ENCODE measurements around the gene NHS. TPM values are rescaled to one million over a fixed set of nuclear protein-coding genes. Genes with fewer than 3 reads are reported as not detected.

Gene NHS
- total and polyA plus RNA-seq, 2 of the 4 experiments (the other 2 are of a cell fraction), result 0.36 to 0.90 TPM

GRCh38 chrX:17638731-17639130 lies 263.7 kb downstream of the NHS start:
- no peak overlapping the region for H2AK5ac ChIP-seq (ENCODE audit: low read depth, low read length)
- no TSS peak for BruUV-seq (replicated peaks)
- no peak overlapping the region for H3K4me3 ChIP-seq (ENCODE audit: insufficient read depth, low read depth, low read length)
- no peak overlapping the region for H2AFZ ChIP-seq (replicated peaks; ENCODE audit: low read length, poor library complexity)
- H2BK15ac ChIP-seq (ENCODE audit: low read depth, low read length), result no peak overlapping the region
- no peak overlapping the region for H3K56ac ChIP-seq (ENCODE audit: extremely low read depth, insufficient read depth, low read length)
- POLR2A ChIA-PET (ENCODE audit: unreplicated experiment), result no interaction called here
- H3K23ac ChIP-seq (ENCODE audit: low read depth, low read length), result no peak overlapping the region
- DNase-seq, result no peak
- no peak overlapping the region for H4K8ac ChIP-seq (ENCODE audit: low read depth in 2 of 2, low read length in 2 of 2)
- H4K5ac ChIP-seq (ENCODE audit: low read depth, low read length), result no peak overlapping the region
- dilution Hi-C loops (cut with HindIII; ENCODE audit: low sequenced_read_pairs, unreplicated experiment), result no loop called here
- CTCF ChIA-PET, result no interaction called here
- ATAC-seq (ENCODE audit: low read depth), result no peak
- H4K91ac ChIP-seq (ENCODE audit: insufficient read depth, low read depth, low read length), result no peak overlapping the region
- H3K18ac ChIP-seq (ENCODE audit: low read depth, low read length), result no peak overlapping the region
- no peaks in the 10 kb centered on the region for H3K36me3 ChIP-seq (ENCODE audit: control insufficient read depth, insufficient read depth, low read length)
- no peak overlapping the region for H3K9ac ChIP-seq (ENCODE audit: low read depth, low read length)
- TF ChIP-seq CEBPB (IDR thresholded peaks at IDR 0.05; ENCODE audit: low read depth, low read length) (no peak), RFX5 (IDR thresholded peaks at IDR 0.05; ENCODE audit: low read depth, low read length) (no peak), CHD1 (IDR thresholded peaks at IDR 0.05; ENCODE audit: low read depth, low read length) (no peak), RCOR1 (IDR thresholded peaks at IDR 0.05; ENCODE audit: insufficient replicate concordance, low read length) (no peak), BHLHE40 (IDR thresholded peaks at IDR 0.05; ENCODE audit: low read depth, low read length) (no peak), MXI1 (IDR thresholded peaks at IDR 0.05; ENCODE audit: borderline replicate concordance, low read depth, low read length) (no peak), ELK1 (IDR thresholded peaks at IDR 0.05; ENCODE audit: borderline replicate concordance, low read depth, low read length) (no peak), NFE2L2 (IDR thresholded peaks at IDR 0.05; ENCODE audit: low read depth, low read length) (no peak), RAD21 (IDR thresholded peaks at IDR 0.05; ENCODE audit: low read length) (no peak), SMC3 (IDR thresholded peaks at IDR 0.05; ENCODE audit: low read depth, low read length) (no peak), USF2 (IDR thresholded peaks at IDR 0.05; ENCODE audit: low read depth, low read length) (no peak), FOS (IDR thresholded peaks at IDR 0.05; ENCODE audit: low read depth, low read length) (no peak), MAZ (IDR thresholded peaks at IDR 0.05; ENCODE audit: borderline replicate concordance, low read depth, low read length) (no peak), POLR2A (IDR thresholded peaks at IDR 0.05; ENCODE audit: low read depth, low read length) (no peak), CTCF (conservative IDR thresholded peaks at IDR 0.05; ENCODE audit: low read depth, low read length) (no peak), MAFK (IDR thresholded peaks at IDR 0.05; ENCODE audit: low read depth, low read length) (no peak)
- H2BK20ac ChIP-seq (ENCODE audit: low read depth, low read length), result no peak overlapping the region
- no peak overlapping the region for H2AK9ac ChIP-seq (replicated peaks; ENCODE audit: low read depth, low read length, poor library complexity)
- H2BK5ac ChIP-seq (ENCODE audit: low read depth, low read length, poor library complexity, severe bottlenecking), result no peak overlapping the region
- H3K4ac ChIP-seq (ENCODE audit: low read depth, low read length), result no peak overlapping the region
- H3K4me2 ChIP-seq (ENCODE audit: low read depth, low read length), result no peak overlapping the region
- no peak overlapping the region for H3K14ac ChIP-seq (replicated peaks; ENCODE audit: low read depth, low read length)
- H4K20me1 ChIP-seq (ENCODE audit: insufficient read depth, low read length), result no peaks in the 10 kb centered on the region
- no peaks in the 10 kb centered on the region for H3K9me1 ChIP-seq (ENCODE audit: insufficient read depth, low read length)
- in situ Hi-C loops (cut with MboI; ENCODE audit: low sequenced_read_pairs), result no loop called here
- no peak overlapping the region for H3K27ac ChIP-seq (ENCODE audit: insufficient read depth, low read length)
- WGBS, 2 experiments (ENCODE audit: extremely low coverage in 2 of 2, insufficient read length in 1 of 2), result no CpG with 5 or more reads among the region's 1 CpG
- no peaks in the 10 kb centered on the region for H3K27me3 ChIP-seq (ENCODE audit: control insufficient read depth, insufficient read depth, low read length)
- intact Hi-C loops (cut with micrococcal nuclease), result no loop called here
- H2BK120ac ChIP-seq (ENCODE audit: low read depth, low read length), result no peak overlapping the region
- no peaks in the 10 kb centered on the region for H3K9me3 ChIP-seq (ENCODE audit: control insufficient read depth, insufficient read depth, low read length)
- H3K4me1 ChIP-seq (ENCODE audit: control insufficient read depth, insufficient read depth, low read length), result no peaks in the 10 kb centered on the region
- no peaks in the 10 kb centered on the region; a peak in 1 of 4 replicates for H3K79me1 ChIP-seq (ENCODE audit: low read depth in 1 of 2, low read length in 2 of 2)
